HG03442 (cell line): ENCODE measurements around the gene ETF1.

Experiments
- ATAC-seq: cut with Tn5 transposase; IDR thresholded peaks from one replicate; pipeline ENCODE4 v1.9.1; 2021; ENCODE audit warnings: mild to moderate bottlenecking, moderate library complexity; ENCODE audit not compliant: unreplicated experiment

ETF1 gene

DNA sequence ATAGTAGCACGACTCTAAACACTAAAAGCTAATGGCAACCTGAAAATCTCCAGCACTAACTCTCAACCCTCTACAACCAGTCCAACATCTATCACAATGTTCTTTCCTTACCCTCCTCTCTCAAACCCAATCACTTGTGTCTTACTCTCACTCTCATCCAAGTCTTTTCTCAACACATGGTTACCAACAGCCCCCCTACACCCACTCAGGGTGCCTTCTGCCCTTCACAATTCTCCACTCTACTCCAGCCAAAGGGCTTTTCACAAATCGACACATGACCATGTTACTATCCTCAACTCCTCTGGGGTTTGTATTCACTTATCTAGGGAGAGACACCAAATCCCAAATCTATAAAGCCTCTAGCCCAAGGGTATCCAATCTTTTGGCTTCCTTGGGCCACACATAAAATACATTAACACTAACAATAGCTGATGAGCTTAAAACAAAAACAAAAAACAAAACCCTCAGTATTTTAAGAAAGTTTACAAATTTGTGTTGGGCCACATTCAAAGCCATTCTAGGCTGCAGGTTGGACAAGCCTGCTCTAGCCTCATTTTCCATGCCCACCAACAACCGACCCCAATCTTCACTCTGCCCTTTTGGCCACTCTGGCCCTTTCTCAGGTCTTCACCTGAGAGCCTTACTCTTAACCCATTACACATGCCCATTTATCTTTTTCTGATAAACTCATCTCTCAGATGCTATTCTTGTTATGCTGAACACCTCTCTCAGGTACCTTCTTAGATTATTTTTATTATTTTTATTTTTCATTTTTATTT lies 20.5 kb upstream of the ETF1 start:
- no peak for ATAC-seq

DNA sequence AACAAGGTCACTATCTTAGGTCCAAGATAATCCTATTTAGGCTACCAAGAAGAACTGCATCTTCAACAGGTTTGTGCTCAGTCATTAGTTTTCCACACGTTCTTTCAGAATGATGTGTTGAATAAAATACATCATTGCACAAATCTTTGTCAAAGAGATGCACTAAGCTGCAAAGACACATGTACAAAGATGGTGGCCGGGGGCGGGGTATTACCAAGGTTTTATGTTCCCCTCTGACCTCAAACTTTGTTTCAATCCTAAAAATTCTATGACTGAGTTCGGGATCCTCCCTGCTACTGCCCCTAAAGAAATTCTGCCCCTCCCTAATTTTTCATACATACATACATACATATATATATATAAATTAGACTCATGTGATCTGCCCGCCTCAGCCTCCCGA lies 17.9 kb upstream of the ETF1 start:
- no peak for ATAC-seq

GRCh38 chr5:138559937-138560336 lies 16.9 kb upstream of the ETF1 start:
- ATAC-seq: no peak

- no peak for ATAC-seq
Measured at GRCh38 chr5:138557677-138558076, 14.6 kb upstream of the ETF1 start.

DNA sequence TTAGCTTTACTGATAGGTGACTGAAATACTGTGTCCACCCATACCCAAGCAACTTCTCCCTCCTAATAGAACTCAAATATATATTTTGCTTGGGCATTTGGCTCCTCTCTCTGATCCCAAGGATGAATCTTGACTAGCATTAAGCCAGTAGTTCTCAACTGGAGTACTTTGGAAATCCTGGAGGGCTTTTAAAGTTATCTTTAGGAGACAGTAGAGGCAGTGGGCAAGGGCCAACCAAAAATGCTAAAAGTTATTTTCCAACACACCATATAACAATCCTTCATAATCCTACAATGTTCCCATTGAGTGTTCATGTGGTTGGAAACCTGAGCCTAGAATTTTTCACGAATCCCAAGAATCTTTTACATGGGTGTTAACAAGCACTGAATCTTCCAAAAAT lies 11.1 kb upstream of the ETF1 start:
- ATAC-seq: no peak

DNA sequence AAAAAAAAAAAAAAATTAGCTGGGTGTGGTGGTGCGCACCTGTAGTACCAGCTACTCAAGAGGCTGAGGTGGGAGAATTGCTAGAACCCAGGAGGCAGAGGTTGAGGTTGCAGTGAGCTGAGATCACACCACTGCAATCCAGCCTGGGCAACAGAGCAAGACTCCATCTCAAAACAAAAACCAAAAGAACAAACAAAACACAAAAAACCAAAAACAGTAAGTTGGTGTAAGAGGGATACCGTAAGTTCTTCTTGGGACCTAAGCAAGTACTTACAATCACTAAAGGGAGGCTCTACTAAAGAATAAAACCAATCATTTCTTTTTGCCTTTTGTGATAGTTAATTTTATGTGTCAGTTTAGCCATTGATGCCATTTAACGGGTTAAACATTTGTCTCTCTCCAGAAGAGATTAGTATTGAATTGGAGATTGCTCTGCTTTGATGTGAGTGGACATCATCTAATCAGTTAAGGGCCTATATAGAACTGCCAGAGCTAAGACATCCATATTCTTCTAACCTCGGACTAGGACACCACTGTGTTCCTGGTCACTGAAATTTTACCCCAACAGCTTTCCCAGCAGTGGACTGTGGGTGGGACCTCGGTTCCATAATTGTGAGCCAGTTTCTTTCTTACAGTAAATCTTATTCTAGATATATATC lies 10.5 kb upstream of the ETF1 start:
- ATAC-seq: no peak

DNA sequence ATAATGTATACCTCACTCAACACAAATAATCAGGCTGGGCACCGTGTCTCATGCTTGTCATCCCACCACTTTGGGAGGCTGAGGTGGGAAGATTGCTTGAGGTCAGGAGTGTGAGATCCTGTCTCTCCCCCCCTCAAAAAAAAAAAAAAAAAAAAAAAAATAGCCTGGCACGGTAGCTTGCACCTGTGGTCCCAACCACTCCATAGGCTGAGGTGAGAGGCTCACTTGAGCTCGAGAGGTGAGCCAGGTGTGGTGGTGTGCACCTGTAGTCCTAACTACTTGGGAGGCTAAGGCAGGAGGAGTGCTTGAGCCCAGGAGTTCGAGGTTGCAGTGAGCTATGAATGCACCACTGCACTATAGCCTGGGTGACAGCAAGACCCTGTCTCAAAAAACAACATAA lies 9.6 kb upstream of the ETF1 start:
- no peak for ATAC-seq

DNA sequence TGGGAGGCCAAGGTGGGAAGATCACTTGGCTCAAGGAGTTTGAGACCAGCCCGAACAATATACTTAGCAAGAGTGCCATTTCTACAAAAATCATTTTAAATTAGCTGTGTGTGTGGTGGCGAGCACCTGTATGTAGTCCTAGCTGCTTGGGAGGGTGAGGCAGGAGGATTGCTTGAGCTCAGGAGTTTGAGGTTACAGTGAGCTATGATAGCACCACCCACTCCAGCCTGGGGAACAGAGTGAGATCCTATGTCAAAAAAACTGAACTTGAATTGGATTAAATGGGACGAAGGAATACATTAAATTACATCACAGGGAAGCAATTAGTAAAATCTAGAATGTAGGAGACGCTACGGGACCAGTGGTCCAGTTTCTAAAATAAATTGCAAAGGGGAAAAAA lies 6.4 kb upstream of the ETF1 start:
- no peak for ATAC-seq

GRCh38 chr5:138545919-138546562 lies 3.0 kb upstream of the ETF1 start:
- ATAC-seq: no peak

DNA sequence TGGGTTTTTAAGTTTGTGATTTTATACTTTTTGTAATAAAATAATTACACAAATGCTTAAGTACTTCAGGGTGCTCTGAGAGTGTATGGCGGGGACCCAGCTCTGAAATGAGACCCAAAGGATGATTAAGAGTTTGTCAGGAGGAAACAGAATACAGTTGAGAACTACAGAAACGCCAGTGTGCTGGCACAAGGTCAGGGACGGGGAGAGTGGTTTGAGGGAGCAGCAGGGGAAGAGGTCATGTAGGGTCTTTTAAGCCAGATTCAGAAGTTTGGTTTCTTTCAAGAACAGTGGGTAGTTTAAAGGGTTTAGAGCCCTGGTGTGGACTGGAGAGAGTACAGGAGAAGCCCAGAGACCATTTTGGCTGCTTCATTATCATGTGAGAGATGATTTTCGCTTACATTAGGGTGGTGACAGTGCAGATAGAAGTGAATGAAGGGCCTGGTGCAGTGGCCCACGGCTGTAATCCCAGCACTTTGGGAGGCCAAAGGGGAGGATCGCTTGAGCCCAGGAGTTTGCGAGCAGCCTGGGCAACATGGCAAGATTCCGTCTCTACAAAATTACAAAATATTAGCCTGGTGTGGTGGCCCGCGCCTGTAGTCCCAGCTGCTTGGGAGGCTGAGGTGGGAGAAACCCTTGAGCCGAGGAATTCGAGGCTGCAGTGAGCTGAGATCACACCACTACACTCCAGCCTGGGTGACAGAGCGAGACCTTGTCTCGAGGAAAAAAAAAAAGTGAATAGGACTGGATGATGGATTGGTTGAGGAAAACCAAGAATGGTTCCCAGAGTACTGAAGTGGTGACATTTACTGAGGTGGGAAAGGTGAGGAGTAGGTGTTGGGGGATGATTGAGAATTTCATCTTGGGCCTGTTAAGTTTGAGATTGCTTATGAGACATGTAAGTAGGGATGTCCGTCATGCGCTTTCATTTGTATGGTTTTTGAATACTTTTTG lies 1.4 kb upstream of the ETF1 start:
- ATAC-seq: no peak

DNA sequence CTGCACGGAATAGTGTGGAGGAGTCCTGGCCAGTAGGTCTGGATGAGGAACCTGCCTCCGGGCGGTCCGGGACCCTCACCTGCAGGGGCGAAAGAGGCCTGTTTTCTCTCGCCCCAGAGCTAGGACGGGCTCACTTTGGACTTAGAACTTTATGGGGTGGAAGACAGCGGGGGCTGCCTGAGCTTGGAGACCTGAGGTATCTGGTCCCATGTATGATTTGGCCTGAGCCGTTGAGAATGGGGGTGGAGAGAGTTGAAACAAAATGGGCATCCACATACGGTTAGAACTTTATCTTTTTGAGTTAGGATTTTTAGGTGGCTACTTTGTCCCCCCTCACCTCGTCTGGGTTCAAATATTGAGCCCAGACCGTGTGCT lies 681 bp upstream of the ETF1 start:
- ATAC-seq: peak; percentile 33

- ATAC-seq: no peak
Measured at GRCh38 chr5:138542180-138542955, 668 bp downstream of the ETF1 start.

GRCh38 chr5:138541511-138542179 lies 1.4 kb downstream of the ETF1 start:
- ATAC-seq: no peak

DNA sequence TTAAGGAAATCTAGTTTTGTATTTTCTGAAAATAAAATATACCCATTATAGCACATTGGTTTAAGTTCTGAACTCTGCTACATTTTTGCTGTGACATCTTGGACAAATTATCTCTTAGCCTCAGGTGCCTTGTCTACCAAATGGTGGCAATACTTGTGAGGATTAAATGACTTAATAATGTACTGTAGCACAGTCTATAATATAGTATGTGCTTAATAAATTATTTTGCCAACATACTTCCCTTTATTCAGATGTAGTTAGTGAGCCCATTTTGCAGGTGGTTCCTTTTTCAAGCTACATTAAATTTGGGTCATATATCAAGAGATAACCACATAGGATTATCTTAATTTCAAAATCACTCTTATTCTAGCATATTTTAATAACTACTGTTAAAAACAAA lies 3.2 kb downstream of the ETF1 start:
- no peak for ATAC-seq

DNA sequence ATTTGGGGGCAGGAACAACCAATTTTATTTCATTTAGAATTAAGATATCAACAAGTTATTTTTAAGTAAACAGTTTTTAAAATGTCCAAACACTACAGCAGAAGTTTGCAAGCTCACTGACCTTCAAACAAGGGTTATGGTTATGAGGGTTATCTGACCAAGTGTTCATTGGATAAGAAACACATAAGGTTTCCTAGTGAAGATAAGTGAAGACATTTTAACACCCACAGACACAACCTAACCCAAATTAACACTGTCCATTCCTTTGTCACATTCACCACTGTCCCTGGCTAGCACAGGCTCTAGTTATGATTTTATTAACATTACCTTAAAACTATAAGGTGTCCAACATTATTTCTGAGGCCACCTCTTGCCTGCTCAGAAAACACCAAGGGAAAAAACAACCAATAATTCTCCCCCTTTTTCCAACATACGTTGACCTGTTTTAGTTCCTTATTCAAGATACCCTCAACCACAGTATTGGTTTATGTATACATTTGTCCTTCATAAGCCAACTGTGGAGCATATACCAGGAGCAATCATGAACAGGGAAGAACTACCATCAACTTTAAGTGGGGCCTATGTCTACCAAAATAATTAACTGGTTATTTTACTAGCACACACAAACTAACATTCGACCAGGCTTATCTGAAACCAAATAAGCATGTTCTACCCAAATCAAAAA lies 4.0 kb downstream of the ETF1 start:
- ATAC-seq: no peak

- no peak for ATAC-seq
Measured at GRCh38 chr5:138536665-138537315, 6.2 kb downstream of the ETF1 start.

DNA sequence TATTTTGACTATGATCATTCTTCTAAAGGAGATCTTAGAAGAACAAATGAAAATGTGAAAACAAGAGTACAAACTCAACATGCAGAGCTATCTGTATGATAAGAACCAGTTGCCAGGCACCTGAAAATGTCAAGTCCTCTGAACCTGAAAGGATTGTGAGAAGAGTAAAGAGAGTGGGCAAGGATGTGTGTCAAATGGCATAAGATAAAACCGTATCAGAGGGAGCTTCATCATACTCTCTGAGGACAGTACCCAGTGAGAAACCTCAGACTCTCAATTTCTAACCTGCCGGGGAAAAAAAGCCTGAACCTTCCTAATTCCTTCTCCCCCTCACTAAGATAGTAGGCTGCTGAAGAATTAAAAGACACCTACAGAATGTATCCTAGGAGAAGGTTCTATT lies 6.8 kb downstream of the ETF1 start:
- ATAC-seq: no peak
